Left lung (tissue), 10 donors: ENCODE results near the gene LPCAT3. TPM values are rescaled to one million over a fixed set of nuclear protein-coding genes. Genes with fewer than 3 reads are reported as not detected.

Source experiments
- ATAC-seq: fragments of 200-7000 bp; cut with Tn5 transposase; one replicate; pipeline ENCODE4 v1.9.1; 2020; ENCODE audit warnings: moderate library complexity
- DNase-seq, 4 donors: peaks; one replicate each; pipeline ENCODE4 v3.0.0-alpha.2; 2013 to 2020
- H3K27ac ChIP-seq, 2 donors: fragments of 200-600 bp; sonication (generic) in 1 of 2; one replicate each; pipeline versions ENCODE4 v1.5.0 to v1.8.0; 2020 to 2021
- H3K27me3 ChIP-seq, 2 donors: fragments of 200-600 bp; sonication (generic) in 1 of 2; one replicate each; pipeline versions ENCODE4 v1.5.0 to v1.8.0; 2020 to 2021
- H3K36me3 ChIP-seq, 2 donors: fragments of 200-600 bp; sonication (generic) in 1 of 2; one replicate each; pipeline versions ENCODE4 v1.5.0 to v1.8.0; 2020 to 2021
- H3K4me1 ChIP-seq, 2 donors: fragments of 200-600 bp; one replicate each; pipeline ENCODE4 v1.8.0; 2021
- H3K4me3 ChIP-seq, 2 donors: fragments of 200-600 bp; sonication (generic) in 1 of 2; one replicate each; pipeline versions ENCODE4 v1.5.0 to v1.8.0; 2020 to 2021; ENCODE audit warnings: mild to moderate bottlenecking in 1 of 2
- H3K9me3 ChIP-seq, 2 donors: fragments of 200-600 bp; sonication (generic) in 1 of 2; one replicate each; pipeline versions ENCODE4 v1.5.0 to v1.8.0; 2020 to 2021
- CTCF ChIP-seq, 2 donors: fragments of 200-600 bp; sonication (generic) in 1 of 2; IDR thresholded peaks; one replicate each; pipeline versions ENCODE4 v1.5.0 to v1.8.0; 2021; ENCODE audit warnings: antibody characterized with exemption in 2 of 2
- intact Hi-C, 2 donors: fragments of 100-400 bp; cut with DNase I; formaldehyde crosslinking; loops; one replicate each; pipeline versions ENCODE4 v1.11.2 to v1.14.2; 2022
- polyA plus RNA-seq, 6 donors: library from polyadenylated mRNA; unstranded; fragments of 120-200 nt; gene quantifications; one replicate each; pipeline ENCODE4 v1.2.1, GENCODE V29; 2013; ENCODE audit not compliant: insufficient read length in 6 of 6
- total RNA-seq, 2 donors: library from RNA; stranded (reverse); fragmentation: NEBNext Ultra II Directional; extraction: Animal tissue kit (Norgen Biotek cat#: 25700); gene quantifications; one replicate each; pipeline ENCODE4 v1.2.1, GENCODE V29; 2021
- donor health status: DM: no; HTN: yes; CAD: no.
- donor health status: DM: no; HTN: no; CAD: no.

The LPCAT3 gene
- total and polyA plus RNA-seq, 8 donors: 54.7 to 108 (median 64.7) TPM

GRCh38 chr12:7004287-7004803, 13.9 kb downstream of the LPCAT3 start:
- ATAC-seq: no peak
- no peak for TF ChIP-seq CTCF (IDR thresholded peaks at IDR 0.05)
- DNase-seq: no peak

DNA sequence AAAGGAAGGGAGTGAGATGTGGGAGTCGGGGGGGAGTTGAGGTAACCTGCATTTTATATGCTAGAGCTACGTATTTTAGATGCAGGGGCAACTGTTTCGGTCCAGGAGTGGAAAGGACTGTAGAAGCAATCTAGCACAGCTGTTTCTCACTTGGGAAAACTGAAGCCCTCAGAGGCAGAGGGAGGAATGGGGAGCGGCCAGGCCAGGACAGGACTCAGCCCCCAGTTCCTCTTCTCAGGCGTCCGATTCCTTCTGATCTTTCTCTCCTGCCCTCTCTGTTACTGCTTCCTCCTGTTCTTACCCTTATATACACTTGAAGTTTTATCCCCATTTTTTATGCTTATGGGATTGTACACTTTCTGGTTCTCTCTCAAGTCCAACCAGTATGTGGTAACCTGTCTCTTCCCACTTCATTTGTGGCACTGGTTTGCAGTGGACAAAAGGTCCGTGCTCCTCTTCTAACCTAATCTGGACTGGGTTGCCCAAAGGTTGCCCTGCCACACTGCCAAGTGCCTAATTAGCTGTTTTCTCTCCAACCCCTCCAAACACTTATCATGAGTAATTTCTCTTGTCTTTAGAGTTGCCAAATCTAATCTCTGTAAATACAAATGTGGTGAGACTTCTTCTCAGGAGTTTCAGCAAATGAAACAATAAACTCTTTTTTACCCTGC, 16.2 kb downstream of the LPCAT3 start:
- H3K36me3 ChIP-seq: peaks cover 0 to 23% of the 10 kb centered on the region in 2 donors
- TF ChIP-seq CTCF (IDR thresholded peaks at IDR 0.05): no peak
- no peak overlapping the region for H3K4me3 ChIP-seq
- H3K27me3 ChIP-seq: no peaks in the 10 kb centered on the region
- no peak for DNase-seq
- intact Hi-C loops: no loop called here
- peaks cover 2 to 30% of the 10 kb centered on the region in 2 donors for H3K4me1 ChIP-seq
- ATAC-seq: no peak
- H3K27ac ChIP-seq: no peak overlapping the region
- H3K9me3 ChIP-seq: no peaks in the 10 kb centered on the region

More at GRCh38 chr12:7004287-7004803, 13.9 kb downstream of the LPCAT3 start:
- H3K4me1 ChIP-seq: peaks cover 2 to 50% of the 10 kb centered on the region in 2 donors
- no peaks in the 10 kb centered on the region for H3K27me3 ChIP-seq
- peaks cover 0 to 13% of the 10 kb centered on the region in 2 donors for H3K36me3 ChIP-seq
- H3K4me3 ChIP-seq: no peak overlapping the region
- peak overlapping the region in 1 of 2 donors; percentile 21 for H3K27ac ChIP-seq
- no peaks in the 10 kb centered on the region for H3K9me3 ChIP-seq
- intact Hi-C loops: no loop called here

DNA sequence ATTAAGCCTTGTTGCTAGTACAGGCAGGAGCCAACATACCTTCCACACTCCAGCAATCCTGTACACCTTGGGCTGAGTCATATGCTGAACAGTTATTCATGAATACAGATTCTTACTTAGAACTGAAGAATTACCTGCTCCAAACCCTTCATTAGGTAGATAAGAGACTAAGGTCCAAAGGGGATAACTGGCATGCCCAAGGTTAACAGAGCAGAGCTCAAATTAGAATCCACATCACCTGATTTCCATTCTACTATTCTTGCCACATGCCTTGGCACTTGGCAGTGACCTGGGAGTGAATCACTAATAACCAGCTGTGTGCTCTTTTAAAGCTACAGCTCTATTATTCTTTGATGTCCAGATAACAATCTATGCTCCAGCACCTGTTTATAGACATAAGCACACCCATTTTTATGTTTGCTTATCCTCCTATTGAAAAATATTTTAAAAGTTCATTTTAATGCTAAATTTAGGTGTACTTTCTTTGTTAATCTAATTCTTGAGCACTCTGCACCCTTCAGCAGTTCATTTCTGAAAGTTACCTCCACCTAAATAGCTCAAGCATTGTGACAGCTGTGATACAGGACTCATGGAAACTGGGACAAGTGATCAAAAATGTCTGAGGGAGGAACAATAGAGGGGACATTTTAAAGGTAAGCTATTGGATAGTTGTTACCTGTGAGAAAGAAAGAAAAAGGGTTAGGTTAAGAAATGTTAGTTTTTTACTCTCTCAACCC, 19.4 kb downstream of the LPCAT3 start:
- peak; percentile 82 for ATAC-seq
- DNase-seq: no peak
- no peaks in the 10 kb centered on the region for H3K27me3 ChIP-seq
- intact Hi-C loops: no loop called here
- H3K36me3 ChIP-seq: peaks cover 0 to 32% of the 10 kb centered on the region in 2 donors
- peak overlapping the region in 1 of 2 donors; percentile 8 for H3K27ac ChIP-seq
- no peak overlapping the region for H3K4me3 ChIP-seq
- no peak for TF ChIP-seq CTCF (IDR thresholded peaks at IDR 0.05)
- H3K4me1 ChIP-seq: peaks cover 2 to 22% of the 10 kb centered on the region in 2 donors
- no peaks in the 10 kb centered on the region for H3K9me3 ChIP-seq

GRCh38 chr12:6996040-6996441, 22.2 kb downstream of the LPCAT3 start:
- Histone ChIP-seq H3K4me3 (no peak overlapping the region), H3K27ac (no peak overlapping the region)
- peak; percentile 23 for ATAC-seq

More at GRCh38 chr12:6996040-6996441, 22.2 kb downstream of the LPCAT3 start:
- H3K9me3 ChIP-seq: no peaks in the 10 kb centered on the region
- H3K27me3 ChIP-seq: no peaks in the 10 kb centered on the region
- DNase-seq: no peak
- TF ChIP-seq CTCF (IDR thresholded peaks at IDR 0.05): no peak
- H3K36me3 ChIP-seq: peaks cover 0 to 38% of the 10 kb centered on the region in 2 donors
- peaks cover 2 to 15% of the 10 kb centered on the region in 2 donors for H3K4me1 ChIP-seq
- intact Hi-C loops: no loop called here
